NB4 (cell line): ENCODE measurements around the gene APOBEC4.

Source experiments
- MAX ChIP-seq: IDR thresholded peaks from 2 replicates; pipeline ENCODE4 v1.6.1; 2011; ENCODE audit warnings: low read depth, low read length
- POLR2A ChIP-seq: IDR thresholded peaks from 2 replicates; pipeline ENCODE4 v1.6.1; 2011; ENCODE audit warnings: mild to moderate bottlenecking; ENCODE audit not compliant: insufficient read length; ENCODE audit errors: extremely low read depth
- TF ChIP-seq, protein P1 (sequence below): IDR thresholded peaks from one replicate; pipeline ENCODE4 v1.5.1; 2012; ENCODE audit warnings: low read depth, low read length

GRCh38 chr1:183686229-183686628 lies 33.1 kb upstream of the APOBEC4 start:
- TF ChIP-seq, protein P1, sequence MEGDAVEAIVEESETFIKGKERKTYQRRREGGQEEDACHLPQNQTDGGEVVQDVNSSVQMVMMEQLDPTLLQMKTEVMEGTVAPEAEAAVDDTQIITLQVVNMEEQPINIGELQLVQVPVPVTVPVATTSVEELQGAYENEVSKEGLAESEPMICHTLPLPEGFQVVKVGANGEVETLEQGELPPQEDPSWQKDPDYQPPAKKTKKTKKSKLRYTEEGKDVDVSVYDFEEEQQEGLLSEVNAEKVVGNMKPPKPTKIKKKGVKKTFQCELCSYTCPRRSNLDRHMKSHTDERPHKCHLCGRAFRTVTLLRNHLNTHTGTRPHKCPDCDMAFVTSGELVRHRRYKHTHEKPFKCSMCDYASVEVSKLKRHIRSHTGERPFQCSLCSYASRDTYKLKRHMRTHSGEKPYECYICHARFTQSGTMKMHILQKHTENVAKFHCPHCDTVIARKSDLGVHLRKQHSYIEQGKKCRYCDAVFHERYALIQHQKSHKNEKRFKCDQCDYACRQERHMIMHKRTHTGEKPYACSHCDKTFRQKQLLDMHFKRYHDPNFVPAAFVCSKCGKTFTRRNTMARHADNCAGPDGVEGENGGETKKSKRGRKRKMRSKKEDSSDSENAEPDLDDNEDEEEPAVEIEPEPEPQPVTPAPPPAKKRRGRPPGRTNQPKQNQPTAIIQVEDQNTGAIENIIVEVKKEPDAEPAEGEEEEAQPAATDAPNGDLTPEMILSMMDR = no peak
- TF ChIP-seq POLR2A = no peak
- no peak for TF ChIP-seq MAX
